ENCODE measurements around the gene FRMD4A.
"Not testable (repeated sequence)": the region's sequence is repeated elsewhere in the genome, so short reads cannot be mapped to it uniquely, and the experiment has no call there.

FRMD4A gene

DNA sequence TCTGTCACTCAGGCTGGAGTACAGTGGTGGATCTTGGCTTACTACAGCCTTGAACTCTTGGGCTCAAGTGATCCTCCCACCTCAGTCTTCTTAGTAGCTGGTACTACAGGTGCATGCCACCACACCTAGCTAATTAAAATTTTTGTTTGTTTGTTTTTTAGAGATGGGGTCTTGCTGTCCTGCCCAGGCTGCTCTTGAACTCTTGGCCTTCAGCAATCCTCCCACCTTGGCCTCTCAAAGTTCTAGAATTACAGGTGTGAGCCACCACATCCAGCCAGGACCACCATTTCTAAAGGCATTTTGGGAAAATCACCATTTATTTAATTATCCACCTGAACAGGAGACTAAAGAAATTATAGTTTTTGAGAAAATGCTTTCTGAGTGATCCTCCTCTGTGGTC lies 491.7 kb downstream of the FRMD4A start:
- FAIRE-seq (no peak), DNase-seq (ENCODE audit: insufficient read length, low spot score) (no peak)

DNA sequence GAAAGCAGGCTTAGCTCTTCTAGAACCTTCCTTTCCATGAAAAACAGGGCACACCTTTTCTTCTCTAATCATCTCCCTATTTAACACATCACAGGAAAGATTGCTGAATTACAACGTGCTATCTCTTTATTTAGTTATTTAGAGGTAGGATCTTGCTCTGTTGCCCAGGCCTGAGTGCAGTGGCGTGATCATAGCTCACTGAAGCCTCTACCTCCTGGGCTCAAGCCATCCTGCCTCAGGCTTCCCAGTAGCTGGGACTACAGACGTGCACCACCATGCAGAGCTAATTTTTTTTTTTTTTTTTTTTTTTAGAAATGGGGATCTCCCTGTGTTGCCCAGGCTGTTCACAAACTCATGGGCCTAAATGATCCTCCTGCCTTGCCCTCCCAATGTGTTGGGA lies 492.8 kb downstream of the FRMD4A start:
- FAIRE-seq (no peak), DNase-seq (ENCODE audit: insufficient read length, low spot score) (no peak)

DNA sequence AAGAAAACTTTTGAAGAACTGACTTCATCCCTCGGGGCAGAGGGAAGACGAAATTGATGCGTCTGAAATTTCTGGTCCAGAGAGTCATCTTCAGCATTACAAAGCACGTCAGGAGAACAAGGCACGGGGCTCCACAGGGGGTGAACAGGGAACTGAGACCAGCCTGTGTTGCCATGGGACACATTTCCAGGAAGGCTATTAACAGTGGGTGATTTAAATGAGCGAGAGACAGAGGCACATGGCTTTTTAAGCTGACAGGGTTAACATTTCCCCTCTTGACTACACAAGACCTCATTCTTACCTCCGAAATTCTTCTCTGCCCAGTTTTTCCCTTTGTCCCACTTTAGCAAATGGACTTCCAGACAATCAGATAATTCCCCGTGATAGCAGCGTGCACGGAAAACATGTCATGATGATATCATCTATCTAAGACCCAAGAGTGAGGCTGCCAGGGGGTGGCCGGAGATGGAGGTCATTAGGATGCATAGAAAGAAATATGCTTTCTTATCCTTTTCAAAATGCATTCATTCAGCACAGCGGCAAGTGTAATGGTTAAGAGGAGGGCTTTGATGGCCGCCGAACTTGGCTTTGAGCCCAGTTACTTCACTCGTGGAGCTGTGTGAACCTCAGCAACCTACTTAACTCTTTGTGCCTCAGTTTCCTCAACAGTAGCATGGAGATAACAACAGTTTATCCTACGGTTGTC lies 496.0 kb downstream of the FRMD4A start:
- DNase-seq (ENCODE audit: insufficient read length, low spot score) (no peak), FAIRE-seq (no peak)

DNA sequence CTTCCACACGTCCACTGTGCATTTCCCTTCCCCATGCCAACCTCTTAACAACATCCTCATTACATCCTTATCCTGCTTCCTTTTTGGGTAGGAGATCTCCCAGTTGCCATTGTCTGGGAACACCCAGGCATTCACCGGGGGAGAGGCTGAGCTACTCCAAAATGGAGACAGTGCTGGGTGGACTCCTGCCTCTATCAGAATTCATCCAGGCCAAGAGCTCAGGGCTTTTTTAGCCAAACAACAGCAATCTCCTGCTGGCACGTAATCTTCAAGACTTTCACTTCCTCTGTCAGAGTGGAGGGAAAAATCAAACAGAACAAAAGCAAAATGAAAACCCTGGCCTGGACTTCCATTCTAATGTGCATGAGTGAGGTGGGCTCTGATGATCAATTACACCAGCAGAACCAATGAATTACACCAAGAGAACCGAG lies 499.0 kb downstream of the FRMD4A start:
- peak; percentile 52 for DNase-seq (ENCODE audit: insufficient read length, low spot score)

GRCh38 chr10:13830385-13830784 lies 500.3 kb downstream of the FRMD4A start:
- FAIRE-seq (no peak), DNase-seq (ENCODE audit: insufficient read length, low spot score) (no peak)

More for the DNA sequence above, 499.0 kb downstream of the FRMD4A start:
- FAIRE-seq: peak; percentile 73

GRCh38 chr10:13829790-13830189 lies 500.9 kb downstream of the FRMD4A start:
- no peak for FAIRE-seq
- no peak for DNase-seq (ENCODE audit: insufficient read length, low spot score)

GRCh38 chr10:13828284-13828683 lies 502.4 kb downstream of the FRMD4A start:
- DNase-seq (ENCODE audit: insufficient read length, low spot score); FAIRE-seq: not testable (repeated sequence)

DNA sequence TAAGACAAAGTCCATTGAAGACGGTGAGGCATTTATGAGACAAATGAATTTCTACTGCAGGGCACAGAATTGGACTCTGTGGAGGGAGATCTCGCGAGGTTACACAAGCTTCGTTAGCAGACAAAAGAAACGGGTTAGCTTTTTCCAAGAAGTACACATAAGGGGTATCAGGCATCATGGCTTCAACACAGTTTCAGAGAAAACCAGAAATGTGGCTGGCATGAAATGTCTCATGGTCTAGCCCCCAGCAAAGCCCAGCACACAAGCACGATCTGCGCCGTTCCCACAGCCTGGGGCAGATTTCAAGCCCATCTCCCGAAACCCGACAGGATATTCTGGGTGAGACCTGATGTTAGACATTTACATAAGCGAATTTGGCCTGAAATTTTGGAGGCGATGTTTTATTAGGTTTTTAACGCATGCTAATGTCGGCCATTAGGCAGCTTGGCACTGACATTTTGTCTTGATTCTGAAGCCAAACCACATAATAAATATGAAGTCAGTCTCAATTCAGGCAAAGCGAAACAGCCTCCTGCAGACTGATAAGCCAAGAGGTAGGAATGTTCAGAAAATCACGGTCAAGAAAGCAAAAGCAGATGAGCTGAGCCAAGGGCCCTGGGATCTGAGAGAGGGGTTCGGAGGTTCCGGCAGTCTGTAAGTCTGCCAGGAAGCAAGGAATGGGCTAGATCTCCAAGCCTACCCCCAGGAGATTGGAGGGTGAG lies 503.5 kb downstream of the FRMD4A start:
- FAIRE-seq (no peak), DNase-seq (ENCODE audit: insufficient read length, low spot score) (no peak)

DNA sequence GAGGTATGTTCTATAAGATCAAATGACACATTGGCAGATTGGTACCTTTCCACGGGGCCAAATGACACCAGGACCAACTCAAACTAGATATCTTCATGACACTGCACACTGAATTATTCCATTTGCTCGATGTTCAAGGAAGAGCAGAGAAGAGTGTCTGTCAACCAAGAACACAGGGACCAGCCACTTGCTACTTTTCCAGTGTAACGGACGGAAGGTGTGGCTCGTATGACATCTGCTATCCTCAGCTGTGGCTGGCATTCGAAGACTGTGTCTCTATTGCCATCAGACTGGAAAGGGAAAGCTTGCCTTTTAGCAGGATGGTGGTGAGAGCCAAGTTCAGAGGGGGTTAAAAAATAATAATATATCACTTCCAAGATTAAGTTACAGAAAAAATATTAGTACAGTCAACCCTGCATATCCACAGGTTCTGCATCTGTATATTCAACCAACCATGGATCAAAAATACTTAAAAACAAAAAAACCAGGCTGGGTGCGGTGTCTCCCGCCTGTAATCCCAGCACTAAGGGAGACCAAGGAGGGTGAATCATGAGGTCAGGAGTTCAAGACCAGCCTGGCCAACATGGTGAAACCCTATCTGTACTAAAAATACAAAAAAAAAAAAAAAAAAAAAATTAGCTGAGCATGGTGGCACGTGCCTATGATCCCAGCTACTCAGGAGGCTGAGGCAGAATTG lies 506.9 kb downstream of the FRMD4A start:
- FAIRE-seq: no peak
- DNase-seq (ENCODE audit: insufficient read length, low spot score): no peak

DNA sequence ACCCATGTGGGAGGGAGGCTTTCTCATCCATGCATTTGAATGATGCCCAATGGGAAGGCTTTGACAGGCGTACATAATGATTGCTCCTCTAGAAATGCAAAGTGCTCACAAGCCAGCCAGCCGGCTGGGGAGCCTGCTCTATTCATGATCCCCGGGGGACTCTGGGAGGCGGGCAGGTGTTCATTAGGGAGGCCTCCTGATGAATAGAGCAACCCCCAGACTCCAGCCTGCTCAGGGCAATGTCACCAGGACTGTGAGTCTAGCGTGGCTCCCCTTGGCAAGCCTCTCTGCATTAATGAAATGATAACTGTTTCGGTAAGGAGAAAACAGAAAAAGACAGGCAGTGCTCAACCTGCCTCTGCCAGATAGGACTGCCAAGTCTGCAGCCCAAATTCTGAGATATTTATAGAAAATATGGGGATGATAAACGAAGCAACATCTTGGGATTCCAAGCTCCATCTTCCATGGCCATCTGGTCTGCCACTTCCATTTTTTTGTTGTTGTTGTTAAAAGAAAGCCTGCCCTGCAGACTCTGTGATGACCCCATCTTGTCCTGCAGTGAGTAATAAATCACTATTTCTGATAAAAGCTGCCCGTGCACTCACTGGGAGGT lies 507.5 kb downstream of the FRMD4A start:
- FAIRE-seq (no peak), DNase-seq (ENCODE audit: insufficient read length, low spot score) (no peak)

DNA sequence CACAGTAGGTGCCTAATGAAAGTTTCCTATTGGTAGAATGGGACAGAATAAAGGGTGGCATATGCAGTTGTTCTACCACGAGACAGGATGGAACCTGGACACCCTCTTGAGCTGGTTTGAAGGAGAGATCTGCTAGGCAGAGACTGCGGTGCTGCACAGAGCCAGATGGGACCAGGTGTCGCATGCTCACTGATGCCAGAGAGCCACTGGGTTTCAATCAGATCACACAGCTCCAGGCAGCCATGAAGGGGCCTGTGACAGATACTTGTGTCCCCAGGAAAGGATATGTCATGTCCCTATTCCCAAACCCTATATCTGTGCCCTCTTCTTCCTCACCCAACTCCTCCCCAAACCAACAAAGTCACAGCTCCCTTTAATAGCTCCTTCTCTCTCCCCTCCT lies 508.2 kb downstream of the FRMD4A start:
- no peak for FAIRE-seq
- no peak for DNase-seq (ENCODE audit: insufficient read length, low spot score)

GRCh38 chr10:13820964-13821337 lies 509.8 kb downstream of the FRMD4A start:
- FAIRE-seq (no peak), DNase-seq (ENCODE audit: insufficient read length, low spot score) (no peak)

GRCh38 chr10:13820119-13820963 lies 510.4 kb downstream of the FRMD4A start:
- DNase-seq (ENCODE audit: insufficient read length, low spot score) (no peak), FAIRE-seq (no peak)

DNA sequence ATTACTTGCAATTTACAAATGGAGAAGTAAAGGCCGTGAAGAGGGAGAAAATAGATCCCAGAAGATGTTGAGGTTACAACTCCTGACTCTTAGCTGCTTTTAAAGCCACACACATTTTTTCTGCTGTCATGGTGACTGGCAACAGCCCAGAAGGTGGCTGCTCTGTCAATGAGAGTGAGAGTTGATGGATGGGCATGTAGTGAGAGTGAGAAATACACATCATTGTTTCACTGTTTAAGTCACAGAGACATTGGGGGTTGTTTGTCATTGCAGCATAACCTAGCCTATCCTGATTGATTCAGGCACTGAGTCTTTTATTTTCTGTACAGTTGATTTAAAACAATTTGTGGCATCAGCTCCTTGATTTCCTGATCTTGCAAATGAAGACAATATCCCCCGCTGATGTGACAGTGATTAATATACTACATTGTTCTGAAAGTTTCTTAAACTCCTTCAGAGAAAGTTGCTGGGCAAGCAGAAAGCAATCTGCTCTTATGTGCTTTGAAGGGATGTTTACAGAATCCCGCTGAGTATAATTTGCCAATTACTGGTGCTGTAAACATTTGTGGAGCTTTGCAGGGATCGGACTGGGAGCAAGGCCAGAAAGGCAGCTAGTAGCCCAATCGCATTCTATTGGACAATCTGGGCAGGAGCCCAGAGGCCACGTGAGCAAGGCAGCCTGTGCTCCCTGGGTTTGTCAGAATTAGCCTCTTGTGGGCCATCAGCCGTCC lies 514.4 kb downstream of the FRMD4A start:
- FAIRE-seq (no peak), DNase-seq (ENCODE audit: insufficient read length, low spot score) (no peak)

DNA sequence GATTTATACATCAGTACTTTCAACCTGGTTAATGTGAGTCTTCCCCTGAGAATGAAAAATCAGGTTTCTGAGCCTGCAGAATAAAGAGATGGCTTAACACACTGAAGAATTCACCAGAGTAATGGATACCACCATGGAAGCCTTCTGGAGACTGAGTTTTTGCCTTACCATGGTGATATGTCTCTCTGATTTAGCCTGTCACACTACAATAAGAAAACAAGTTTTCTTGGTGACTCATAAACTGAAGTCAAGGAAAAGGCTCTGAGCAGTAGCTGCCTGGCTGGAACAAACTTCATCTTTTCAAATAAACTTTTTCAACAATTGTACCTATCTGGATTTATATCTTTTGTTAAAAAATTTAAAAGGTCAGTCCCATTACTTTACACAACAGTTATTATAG lies 515.0 kb downstream of the FRMD4A start:
- FAIRE-seq: no peak
- no peak for DNase-seq (ENCODE audit: insufficient read length, low spot score)

- no peak for FAIRE-seq
- DNase-seq (ENCODE audit: insufficient read length, low spot score): no peak
Observed at GRCh38 chr10:13813550-13813949, 517.2 kb downstream of the FRMD4A start.

DNA sequence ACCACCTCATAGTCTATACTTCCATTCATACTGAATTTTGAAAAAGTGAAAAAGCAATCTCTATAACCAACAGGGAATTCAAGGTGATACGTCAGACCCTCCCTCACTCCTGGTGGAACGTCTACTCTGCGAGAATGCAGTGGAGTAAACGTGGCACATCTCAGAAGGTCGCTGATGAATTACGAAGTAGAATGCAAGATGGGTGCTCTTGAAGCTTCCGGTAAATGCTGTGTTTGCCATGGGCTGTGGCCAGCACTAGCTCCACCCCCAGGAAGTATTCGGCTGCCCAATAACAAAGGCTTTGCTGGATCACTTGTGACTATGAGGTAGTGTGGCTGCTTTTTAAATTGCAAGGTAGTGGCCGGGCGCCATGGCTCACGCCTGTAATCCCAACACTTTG lies 517.9 kb downstream of the FRMD4A start:
- FAIRE-seq: no peak

DNA sequence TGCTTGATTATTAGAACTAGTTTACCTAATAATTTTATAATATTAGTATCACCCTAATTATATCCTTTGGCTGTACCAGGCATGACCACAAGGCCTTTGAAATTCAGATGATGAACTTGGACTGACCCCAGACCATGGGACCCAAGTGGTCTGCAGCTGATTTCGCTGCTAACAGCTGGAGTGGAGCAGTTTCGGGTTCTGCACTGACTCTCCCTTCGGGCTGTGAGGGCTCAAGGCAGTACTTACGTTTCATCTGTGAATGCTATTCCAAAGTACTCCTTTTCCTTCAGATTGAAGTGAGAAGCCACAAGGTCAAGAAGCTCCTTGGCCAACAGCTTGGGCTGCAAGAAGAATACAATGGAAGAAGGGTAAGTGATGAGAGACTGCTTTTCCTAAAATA lies 520.2 kb downstream of the FRMD4A start:
- DNase-seq (ENCODE audit: insufficient read length, low spot score): no peak
- FAIRE-seq: no peak

More for the DNA sequence above, 517.9 kb downstream of the FRMD4A start:
- DNase-seq (ENCODE audit: insufficient read length, low spot score): no peak

DNA sequence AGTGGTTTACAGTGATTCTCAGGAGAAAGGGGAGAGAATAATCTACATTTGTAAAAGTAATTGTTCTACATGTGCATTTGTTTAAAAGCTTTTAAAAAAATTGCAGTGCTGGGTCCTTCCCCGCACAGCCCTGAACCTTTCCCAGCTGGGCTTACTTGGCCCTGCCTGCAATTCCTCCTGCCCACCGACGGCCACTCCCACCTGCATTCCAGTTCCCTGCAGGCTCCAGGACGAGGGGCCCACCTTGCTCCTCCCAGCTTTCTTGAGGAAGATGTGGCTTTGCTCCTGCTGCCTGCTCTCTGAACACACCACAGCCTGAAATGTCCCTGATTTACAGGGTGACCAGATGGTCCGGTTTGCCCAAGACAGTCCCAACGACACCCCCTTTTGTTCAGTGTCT lies 521.3 kb downstream of the FRMD4A start:
- DNase-seq (ENCODE audit: insufficient read length, low spot score) (no peak), FAIRE-seq (no peak)
